Muscle of arm (tissue), 12 donors: Measurements from ENCODE around the gene GTF3C4. TPM values are rescaled to one million over a fixed set of nuclear protein-coding genes. Genes with fewer than 3 reads are reported as not detected.
A peak's percentile ranks its signal among the peaks of the same experiment; 100 is the strongest.

Experiments used
- DNase-seq: peaks from one replicate; pipeline ENCODE4 v3.0.0-alpha.2; 2013
- polyA plus RNA-seq, 12 donors: library from polyadenylated mRNA; unstranded; fragments of 120-200 nt; gene quantifications; one replicate each; pipeline ENCODE4 v1.2.1, GENCODE V29; 2013; ENCODE audit not compliant: insufficient read length in 12 of 12

Gene GTF3C4
- polyA plus RNA-seq, 12 donors = 12.1 to 21.0 (median 15.9) TPM; not detected in 1

DNA sequence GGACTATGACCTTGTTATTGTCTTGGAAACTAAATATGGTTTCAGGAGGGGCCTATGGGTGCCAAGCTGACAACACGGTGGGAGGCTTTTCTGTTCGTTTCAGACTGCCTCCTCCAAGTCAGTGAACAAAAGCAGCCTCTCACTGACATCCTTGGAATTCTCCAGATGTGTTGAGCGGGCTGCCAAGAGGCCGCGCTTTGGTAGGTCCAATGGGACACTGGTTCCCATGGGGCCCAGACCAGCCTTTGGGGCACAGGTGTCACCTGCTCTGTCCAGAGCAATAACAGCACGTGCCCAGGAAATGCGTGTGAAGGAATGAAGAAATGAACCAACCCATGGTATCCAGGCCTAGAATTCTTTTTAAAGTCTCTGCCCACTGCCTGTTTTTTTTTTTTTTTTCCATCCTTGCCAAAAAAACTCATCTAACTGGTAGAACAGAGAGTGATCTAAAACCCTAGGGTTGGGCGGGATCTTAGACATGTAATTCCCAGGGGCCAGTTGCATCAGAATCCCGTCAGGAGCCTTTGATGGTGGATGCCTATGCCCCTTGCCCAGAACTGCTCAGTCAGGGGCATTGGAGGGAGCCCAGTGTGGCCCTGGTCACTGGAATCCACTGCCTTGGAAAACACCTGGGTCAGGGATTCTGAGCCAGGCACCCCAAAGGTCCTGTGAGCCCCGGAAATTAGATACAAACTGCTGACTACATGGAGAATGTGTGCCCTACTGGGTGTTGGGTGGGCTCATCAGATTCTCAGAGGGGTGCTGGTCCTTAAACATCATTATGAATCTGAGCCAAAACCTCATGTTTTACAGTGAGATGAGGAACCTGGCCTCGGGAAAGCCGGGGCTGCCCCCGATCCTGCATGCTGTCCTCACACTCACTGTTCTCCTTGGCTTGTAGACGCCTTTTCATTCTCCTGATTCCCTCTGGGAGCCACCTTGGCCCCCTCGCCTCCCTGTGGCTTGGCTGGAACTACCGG, 60.1 kb downstream of the GTF3C4 start:
- no peak for DNase-seq

DNA sequence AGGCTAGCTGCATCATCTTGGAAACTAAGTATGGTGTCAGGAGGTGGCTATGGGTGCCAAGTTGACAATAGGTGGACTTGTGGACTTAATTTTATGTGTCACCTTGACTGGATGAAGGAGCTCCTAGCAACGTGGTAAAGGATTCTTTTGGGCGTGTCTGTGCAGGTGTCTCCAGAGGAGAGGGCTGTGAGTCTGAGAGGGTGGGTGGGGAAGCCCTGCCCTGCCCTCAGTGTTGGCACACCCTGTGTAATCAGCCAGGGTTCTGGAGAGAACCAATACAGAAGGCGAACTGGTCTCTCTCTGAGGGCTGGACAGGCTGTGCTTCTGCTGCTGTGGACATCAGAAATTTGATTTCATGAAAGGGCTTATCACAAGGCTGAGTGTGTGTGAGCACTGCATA, 61.0 kb downstream of the GTF3C4 start:
- DNase-seq = no peak

DNA sequence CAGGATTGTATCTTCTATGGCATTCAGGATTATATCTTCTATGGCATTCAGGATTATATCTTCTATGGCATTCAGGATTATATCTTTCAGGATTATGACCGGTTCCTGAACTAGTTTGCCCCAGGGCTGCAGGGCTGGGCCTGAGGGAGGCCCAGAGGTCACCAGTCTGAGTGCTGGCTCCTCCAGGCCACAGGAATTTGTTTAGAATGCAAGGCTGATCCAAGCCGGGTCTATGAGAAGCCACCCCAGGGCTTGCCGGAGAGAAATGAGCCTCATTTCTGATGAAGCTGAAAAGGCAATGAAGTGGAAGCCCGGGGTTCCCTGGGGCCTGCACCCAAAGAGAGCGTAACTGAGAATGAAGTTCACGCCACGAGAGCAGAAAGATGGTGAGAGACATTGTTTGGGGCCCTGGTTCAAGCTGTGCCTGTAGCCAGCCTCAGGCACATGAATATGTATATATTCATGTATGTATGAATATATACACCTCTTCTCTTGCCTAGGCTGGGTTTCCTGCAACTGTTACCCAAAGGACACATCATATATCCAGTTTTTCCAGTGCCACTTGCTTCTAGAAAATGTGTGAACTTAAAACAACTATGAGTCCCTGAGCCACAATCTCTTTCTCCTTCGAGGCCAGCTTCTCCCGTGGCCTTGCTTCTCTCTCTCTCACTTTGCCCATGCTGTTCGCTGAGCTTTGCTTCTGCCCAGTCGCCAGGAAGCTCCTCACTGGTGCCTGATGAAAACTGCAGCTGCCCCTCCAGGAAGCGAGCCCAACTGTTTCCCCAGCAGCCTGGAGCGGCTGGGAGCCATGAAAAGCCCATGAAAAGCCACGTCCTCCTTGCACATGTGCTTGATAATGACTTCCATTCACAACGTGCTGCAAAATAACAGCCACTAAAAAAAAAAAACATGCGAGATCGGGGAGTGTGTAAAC, 62.3 kb downstream of the GTF3C4 start:
- DNase-seq = peak; percentile 26

DNA sequence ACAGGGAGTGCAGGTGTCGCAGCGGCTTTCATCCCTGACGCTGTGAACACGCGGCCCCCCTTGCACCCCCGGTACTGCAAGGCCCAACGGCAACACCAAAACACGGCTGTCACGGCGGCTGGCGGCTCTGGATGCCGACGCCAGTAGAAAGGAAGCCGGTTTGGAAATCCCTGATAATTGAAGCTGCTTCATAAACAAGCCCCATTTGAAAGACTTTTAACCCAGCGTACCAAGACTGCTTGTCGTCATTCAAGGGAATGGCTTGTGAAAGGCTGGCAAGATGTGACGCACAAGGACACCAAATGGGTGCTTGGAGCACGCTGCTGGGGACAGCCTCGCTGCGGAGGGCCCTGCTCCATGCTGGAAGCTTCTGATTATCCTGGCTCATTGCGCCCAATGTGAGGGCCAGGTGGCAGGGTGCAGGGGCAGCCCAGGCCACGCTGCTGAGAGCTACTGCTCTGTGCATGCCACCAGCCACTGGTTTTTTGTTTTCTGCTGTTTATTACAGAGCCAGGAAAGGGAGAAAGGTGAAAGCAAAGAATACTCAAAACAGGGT, 63.1 kb downstream of the GTF3C4 start:
- no peak for DNase-seq

DNA sequence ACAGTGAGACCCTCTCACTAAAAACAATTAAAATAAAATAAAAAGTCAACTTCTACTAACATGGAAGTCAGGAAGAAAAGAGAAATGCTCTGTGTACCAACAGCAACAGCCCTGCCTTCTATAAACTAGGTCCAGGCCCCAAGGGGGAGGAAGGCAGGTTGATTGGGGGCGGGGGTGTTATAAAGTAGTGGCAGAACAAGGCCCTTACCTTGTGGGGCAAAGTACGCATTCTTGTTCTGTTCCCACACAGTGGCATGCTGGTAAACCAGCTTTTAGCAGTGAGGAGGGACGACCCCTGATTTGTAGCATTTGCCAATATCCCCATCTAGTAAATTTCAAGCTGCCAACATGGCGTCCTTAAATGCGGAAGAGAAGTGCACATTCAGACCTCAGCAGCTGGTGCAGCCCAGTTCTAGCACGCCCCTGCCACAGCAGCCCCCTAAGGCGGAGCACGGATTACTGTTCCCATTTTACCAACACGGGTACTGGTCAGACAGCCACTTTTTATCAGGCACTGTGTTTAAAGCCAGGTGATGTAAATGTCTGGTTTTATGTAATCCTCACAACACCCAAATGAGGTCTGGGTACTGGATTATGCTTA, 69.5 kb downstream of the GTF3C4 start:
- no peak for DNase-seq

DNA sequence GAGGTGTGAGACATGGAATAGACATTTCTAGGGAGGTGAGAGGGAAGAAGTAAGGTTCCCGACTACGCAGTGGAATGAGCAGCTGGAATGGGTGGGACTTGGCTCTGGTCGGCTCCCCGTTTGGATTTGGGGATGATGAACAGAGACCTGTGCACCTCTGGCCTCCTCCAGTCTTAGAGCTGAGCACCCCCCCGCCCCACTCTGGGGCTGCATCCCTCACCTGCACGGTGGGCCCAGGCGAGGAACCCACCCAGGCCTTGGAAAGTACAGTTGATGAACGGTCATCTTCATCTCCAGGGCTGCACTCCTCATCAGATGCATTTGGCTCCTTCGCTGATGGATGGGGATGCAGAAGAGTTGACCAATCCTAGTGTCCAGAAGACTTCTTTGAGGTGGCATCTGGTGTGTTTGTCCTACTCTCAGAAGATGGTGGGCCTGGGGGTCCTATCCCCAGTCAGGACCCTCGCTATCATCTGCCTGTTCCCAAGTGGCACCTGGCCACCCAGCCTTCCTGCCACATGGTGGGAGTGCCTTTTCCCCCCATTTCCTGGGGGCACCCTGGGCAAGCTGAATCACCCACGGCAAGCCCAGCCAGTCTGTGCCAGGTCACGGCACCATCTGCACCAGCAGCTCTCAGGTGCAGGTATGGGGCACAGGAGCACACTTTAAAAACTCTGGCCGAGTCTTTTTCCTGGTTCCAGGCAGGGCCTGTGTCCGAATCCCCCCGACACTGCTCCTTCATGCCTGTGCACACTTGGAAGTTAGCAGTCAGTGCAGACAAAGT, 70.5 kb downstream of the GTF3C4 start:
- DNase-seq = no peak

DNA sequence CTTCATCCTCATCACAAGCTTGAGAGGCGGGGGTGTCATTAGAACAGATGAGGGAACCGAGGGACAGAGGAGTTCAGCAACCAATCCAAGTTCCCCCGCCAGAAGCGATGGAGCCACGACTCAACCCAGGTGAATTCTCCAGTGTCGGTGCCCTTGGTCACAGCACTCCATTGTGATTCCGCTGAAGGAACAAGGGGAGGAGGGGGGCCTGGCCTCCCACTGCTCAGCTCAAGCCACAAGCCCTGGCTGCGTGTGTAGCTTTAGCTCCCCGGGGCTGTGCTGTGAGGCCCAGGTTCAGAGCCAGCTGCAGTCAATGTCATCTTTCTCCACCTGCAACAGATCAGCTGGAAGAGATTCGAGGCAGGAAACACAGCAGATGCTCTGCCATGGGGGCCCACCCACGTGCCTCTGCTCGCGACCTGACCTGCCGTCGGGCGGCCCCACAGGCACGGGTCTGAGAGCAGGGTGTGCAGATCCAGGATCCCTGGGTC, 72.6 kb downstream of the GTF3C4 start:
- no peak for DNase-seq

DNA sequence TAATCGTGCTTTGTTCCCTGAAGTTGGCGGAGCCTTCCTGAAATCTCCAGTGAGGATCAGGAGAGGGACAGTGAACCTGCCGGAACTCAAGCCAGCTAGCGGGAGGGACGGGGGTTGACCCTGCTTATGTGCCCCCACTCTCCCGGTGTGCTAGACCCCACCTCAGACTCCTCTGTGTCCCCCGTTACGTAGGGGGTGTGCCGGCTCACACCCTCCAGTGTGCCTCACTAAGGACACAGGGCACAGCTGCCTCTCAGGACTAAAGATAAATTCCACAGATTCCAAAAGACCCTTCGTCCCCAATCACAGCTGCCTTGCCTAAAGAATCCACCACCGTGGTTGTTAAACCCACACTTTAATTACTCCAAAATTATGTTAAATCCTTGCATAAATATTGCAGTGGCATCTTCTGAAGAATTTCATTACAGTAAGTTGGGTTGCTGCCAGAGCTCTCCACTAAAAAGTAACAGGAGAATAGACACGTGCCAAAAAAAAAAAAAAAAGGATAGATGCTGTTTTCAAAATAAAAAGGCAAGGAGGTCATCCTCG, 73.7 kb downstream of the GTF3C4 start:
- no peak for DNase-seq

Other genes with a start within 250 kb of the GTF3C4 start
- not detected for gene BARHL1, start 87.9 kb upstream of the GTF3C4 start, polyA plus RNA-seq
- gene DDX31, start 481 bp upstream of the GTF3C4 start, polyA plus RNA-seq = 10 to 100 TPM in 4 of 12 donors, 1 to 10 TPM in 7, not detected in 1; 5.4 to 11.5 (median 9.7) TPM
- 1 to 10 TPM in 2 of 12 donors, under 1 TPM in 8, not detected in 2; 0.22 to 1.6 (median 0.45) TPM for gene AK8, start 207.8 kb downstream of the GTF3C4 start, polyA plus RNA-seq
- gene SPACA9, start 208.4 kb downstream of the GTF3C4 start, polyA plus RNA-seq = 1 to 10 TPM in 11 of 12 donors, not detected in 1; 1.6 to 6.5 (median 3.1) TPM